Measurements from ENCODE around the gene TMOD1. TPM values are rescaled to one million over a fixed set of nuclear protein-coding genes. Genes with fewer than 3 reads are reported as not detected.

TMOD1 gene
- total and polyA plus RNA-seq, 4 donors = 9.2 to 20.0 (median 14.1) TPM

- no peaks in the 10 kb centered on the region for H3K27me3 ChIP-seq (ENCODE audit: control insufficient read depth in 4 of 4, insufficient read depth in 4 of 4, low read length in 3 of 4)
- peak overlapping the region in 1 of 2 donors; percentile 59 for H3K9ac ChIP-seq (ENCODE audit: low read depth in 1 of 2, low read length in 2 of 2)
- 7% methylated on average over 7 of the region's 7 CpGs for WGBS
- H3K4me3 ChIP-seq (ENCODE audit: low read depth in 1 of 3, low read length in 3 of 3) = no peak overlapping the region
- peaks cover 0 to 2% (median 0%) of the 10 kb centered on the region in 4 donors for H3K36me3 ChIP-seq (ENCODE audit: control insufficient read depth in 4 of 4, insufficient read depth in 3 of 4, low read depth in 1 of 4, low read length in 3 of 4)
- H3K27ac ChIP-seq (ENCODE audit: low read depth in 1 of 2, low read length in 2 of 2) = peak overlapping the region; percentile 93 to 98
- H3K4me1 ChIP-seq (ENCODE audit: control insufficient read depth in 4 of 4, insufficient read depth in 4 of 4, low read length in 3 of 4) = peaks cover 10 to 23% (median 16%) of the 10 kb centered on the region in 4 donors
- DNase-seq (ENCODE audit: low spot score) = no peak
- TF ChIP-seq HNF4G (IDR thresholded peaks at IDR 0.05) (peak; percentile 36), GABPA (IDR thresholded peaks at IDR 0.05 in 1 of 2, conservative IDR thresholded peaks at IDR 0.05 in 1 of 2) (peak in 1 of 2 donors; percentile 61), YY1 (IDR thresholded peaks at IDR 0.05) (peak; percentile 23), EGR1 (IDR thresholded peaks at IDR 0.05; ENCODE audit: low read depth in 2 of 2) (peak in 1 of 2 donors; percentile 78), JUND (IDR thresholded peaks at IDR 0.05) (peak; percentile 62 to 81), RAD21 (IDR thresholded peaks at IDR 0.05) (peak; percentile 58 to 61), SP1 (IDR thresholded peaks at IDR 0.05) (peak; percentile 92), RXRA (IDR thresholded peaks at IDR 0.05) (peak; percentile 85 to 88), FOXA1 (IDR thresholded peaks at IDR 0.05) (peak; percentile 98), NR2F2 (IDR thresholded peaks at IDR 0.05) (peak; percentile 71), TAF1 (conservative IDR thresholded peaks at IDR 0.05) (peak; percentile 73), FOXA2 (IDR thresholded peaks at IDR 0.05) (peak; percentile 92), ZBTB33 (IDR thresholded peaks at IDR 0.05) (peak; percentile 86), MAX (IDR thresholded peaks at IDR 0.05) (peak; percentile 95), ATF3 (IDR thresholded peaks at IDR 0.05) (peak; percentile 76), HNF4A (conservative IDR thresholded peaks at IDR 0.05) (peak; percentile 74 to 79)
- TF ChIP-seq, protein P1, sequence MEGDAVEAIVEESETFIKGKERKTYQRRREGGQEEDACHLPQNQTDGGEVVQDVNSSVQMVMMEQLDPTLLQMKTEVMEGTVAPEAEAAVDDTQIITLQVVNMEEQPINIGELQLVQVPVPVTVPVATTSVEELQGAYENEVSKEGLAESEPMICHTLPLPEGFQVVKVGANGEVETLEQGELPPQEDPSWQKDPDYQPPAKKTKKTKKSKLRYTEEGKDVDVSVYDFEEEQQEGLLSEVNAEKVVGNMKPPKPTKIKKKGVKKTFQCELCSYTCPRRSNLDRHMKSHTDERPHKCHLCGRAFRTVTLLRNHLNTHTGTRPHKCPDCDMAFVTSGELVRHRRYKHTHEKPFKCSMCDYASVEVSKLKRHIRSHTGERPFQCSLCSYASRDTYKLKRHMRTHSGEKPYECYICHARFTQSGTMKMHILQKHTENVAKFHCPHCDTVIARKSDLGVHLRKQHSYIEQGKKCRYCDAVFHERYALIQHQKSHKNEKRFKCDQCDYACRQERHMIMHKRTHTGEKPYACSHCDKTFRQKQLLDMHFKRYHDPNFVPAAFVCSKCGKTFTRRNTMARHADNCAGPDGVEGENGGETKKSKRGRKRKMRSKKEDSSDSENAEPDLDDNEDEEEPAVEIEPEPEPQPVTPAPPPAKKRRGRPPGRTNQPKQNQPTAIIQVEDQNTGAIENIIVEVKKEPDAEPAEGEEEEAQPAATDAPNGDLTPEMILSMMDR (IDR thresholded peaks at IDR 0.05; ENCODE audit: low read depth, low read length, missing input control) = no peak
- TF ChIP-seq, protein P2, sequence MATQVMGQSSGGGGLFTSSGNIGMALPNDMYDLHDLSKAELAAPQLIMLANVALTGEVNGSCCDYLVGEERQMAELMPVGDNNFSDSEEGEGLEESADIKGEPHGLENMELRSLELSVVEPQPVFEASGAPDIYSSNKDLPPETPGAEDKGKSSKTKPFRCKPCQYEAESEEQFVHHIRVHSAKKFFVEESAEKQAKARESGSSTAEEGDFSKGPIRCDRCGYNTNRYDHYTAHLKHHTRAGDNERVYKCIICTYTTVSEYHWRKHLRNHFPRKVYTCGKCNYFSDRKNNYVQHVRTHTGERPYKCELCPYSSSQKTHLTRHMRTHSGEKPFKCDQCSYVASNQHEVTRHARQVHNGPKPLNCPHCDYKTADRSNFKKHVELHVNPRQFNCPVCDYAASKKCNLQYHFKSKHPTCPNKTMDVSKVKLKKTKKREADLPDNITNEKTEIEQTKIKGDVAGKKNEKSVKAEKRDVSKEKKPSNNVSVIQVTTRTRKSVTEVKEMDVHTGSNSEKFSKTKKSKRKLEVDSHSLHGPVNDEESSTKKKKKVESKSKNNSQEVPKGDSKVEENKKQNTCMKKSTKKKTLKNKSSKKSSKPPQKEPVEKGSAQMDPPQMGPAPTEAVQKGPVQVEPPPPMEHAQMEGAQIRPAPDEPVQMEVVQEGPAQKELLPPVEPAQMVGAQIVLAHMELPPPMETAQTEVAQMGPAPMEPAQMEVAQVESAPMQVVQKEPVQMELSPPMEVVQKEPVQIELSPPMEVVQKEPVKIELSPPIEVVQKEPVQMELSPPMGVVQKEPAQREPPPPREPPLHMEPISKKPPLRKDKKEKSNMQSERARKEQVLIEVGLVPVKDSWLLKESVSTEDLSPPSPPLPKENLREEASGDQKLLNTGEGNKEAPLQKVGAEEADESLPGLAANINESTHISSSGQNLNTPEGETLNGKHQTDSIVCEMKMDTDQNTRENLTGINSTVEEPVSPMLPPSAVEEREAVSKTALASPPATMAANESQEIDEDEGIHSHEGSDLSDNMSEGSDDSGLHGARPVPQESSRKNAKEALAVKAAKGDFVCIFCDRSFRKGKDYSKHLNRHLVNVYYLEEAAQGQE (IDR thresholded peaks at IDR 0.05) = peak; percentile 59
- no peaks in the 10 kb centered on the region for H3K9me3 ChIP-seq (ENCODE audit: control insufficient read depth in 4 of 4, low read length in 3 of 4)
Measured at GRCh38 chr9:97557606-97558095, 56.2 kb downstream of the TMOD1 start.
